ENCODE data around the gene MAPKAPK2.

Gene MAPKAPK2

DNA sequence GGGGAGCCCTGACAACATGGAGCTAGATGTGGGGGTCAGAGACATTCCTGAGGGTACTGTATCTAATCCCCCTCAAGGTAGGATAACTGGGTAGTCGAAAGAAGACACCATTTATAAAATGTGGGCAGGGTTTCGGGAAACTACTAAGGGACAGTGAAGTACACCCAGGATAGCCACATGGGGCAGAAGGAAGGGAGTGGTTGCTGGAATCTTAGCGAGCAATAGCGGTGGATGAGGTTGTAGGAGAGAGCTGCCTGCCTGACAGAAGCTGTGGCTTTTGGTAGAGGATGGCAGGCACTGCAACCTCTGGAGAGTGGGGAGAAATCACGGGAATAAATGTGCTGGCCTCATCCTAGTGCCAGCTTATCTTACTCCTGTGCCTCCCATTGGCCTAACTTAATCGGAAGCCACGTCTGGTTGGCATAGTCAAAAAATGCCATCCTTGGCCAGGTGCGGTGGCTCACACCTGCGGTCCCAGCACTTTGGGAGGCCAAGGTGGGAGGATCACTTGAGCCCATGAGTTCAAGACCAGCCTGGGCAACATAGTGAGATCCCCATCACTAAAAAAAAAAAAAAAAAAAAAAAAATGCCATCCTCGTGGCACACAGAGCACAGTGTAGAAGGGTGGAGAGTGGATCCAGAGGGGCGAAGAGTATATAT is 23.4 kb upstream of the MAPKAPK2 start:
- DNase-seq: no peak

DNA sequence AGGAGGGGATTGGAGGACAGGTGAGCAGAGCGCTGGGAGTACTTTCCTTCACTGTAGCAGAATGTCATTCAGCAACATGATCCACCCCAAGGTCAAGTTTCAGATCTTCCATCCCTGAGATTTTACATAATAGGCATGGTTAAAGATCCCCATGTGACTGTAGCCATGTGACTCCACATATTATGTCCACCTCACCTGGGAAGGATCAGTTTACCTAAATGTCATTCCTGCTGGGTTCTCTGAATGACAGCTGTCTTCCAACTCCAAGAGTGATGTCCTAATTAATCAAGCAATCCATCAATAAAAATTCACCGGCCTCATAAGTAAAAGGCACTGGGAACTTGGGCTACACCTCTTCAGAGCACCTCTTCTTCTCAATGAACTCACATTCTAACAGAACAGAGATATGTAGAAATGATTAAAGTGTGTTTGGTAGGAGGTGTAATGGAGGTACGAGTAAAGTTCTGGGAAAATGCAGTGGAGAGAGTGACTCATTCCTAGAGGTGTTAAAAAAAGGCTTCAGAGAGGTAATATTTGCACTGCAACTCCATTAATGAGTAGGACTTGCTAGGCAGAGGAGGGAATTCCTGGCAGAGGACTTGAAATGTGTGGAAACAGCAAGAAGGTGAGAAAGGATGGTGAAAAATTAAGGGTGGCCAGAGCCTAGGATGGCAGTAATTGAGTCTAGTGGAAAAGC is 22.2 kb upstream of the MAPKAPK2 start:
- DNase-seq: no peak

DNA sequence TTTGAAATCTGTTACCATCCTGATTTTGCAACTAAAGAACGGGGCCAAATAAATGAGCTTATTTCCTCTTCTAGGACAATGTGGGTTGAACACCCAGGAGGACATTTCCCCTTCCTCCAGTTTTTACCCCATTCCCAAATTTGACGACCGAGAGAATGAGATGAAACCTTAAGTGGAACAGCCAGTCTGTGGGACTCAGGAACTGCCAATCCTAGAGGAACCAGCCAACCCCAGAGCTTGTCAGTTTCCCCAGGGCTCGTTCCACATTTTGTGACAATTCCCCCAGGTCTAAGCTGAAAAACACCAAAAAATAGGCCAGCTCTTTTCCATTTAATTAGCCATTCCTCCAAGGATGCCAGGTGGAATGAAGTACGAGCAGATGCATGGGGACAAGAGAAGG is 21.3 kb upstream of the MAPKAPK2 start:
- DNase-seq: no peak

DNA sequence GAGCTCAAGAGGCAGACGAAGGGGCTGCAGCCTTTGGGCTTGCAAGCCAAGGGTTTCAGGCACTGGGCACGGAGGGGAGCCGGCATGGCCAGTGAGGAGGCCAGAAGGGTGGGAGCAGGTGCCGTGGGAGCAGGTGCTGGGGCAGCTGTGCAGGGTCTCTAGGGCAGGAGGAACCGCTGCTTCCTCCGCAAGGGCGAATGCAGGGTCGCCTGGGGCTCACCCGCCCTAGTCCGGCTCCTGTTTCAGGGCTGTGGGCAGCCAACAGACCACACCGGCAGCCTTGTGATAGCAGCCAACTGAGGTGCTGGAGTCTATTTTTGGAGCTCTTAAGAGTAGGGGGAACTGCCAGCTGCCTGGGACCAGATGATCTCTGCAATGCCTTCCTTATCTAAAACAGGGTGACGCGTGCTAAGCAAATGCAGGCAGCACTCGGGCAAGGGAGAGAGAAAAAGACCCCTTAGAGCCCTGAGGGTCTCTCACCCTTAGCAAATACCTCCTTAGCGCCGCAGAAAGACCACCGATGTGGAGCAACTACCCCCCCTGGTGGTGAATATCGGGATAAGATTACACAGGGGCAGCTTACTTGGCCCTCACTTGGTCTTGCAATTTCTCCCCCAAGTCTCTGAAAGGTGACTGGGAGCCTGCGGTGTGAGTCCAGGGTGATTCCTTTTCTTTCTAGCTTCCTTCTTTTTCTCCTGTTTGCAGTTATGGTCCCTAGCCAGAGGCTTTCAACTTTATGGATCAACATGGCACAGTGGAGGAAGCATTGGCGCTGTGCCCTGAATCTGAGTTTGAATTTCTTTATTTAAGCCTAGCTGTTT is 20.7 kb upstream of the MAPKAPK2 start:
- DNase-seq: no peak

DNA sequence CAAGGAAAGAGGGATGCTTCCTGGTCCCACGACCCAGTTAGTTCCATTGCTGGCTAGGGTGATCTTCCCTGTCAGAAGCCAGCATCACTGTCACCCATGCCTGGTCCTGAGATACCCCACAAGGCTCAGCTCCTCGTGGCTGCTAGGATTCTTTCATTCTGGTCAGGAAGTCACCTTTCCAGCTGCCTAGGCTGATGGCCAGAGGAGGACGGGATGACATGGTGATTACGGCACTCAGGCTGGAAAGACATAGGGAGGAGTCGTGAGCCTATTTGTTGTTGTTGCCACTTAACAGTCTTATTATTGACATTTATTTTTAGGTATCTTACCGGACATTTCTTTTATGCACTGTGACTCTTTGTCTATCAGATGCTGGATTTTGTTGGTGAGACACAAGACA is 20.0 kb upstream of the MAPKAPK2 start:
- no peak for DNase-seq

DNA sequence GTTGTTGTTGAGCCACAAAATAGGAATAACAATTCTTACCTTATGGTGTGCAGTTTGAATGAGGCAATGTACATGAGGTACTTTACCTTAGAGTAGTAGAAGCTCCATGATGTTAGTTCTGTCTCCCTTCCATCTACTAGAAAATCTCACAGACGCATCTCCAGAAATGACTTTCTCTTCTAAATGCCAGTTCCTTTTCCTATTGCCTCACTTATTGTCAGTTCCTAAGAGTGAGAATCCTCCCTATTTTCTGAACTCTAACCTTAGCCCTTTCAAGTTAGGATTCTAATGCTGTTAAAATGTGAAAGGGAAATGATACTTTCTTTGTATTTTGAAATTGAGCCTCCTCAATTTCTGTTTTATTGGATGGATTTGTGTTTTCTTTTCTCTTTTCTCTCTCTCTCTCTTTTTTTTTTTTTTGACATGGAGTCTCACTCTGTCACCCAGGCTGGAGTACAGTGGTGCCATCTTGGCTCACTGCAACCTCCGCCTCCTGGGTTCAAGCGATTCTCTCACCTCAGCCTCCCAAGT is 18.6 kb upstream of the MAPKAPK2 start:
- no peak for DNase-seq

DNA sequence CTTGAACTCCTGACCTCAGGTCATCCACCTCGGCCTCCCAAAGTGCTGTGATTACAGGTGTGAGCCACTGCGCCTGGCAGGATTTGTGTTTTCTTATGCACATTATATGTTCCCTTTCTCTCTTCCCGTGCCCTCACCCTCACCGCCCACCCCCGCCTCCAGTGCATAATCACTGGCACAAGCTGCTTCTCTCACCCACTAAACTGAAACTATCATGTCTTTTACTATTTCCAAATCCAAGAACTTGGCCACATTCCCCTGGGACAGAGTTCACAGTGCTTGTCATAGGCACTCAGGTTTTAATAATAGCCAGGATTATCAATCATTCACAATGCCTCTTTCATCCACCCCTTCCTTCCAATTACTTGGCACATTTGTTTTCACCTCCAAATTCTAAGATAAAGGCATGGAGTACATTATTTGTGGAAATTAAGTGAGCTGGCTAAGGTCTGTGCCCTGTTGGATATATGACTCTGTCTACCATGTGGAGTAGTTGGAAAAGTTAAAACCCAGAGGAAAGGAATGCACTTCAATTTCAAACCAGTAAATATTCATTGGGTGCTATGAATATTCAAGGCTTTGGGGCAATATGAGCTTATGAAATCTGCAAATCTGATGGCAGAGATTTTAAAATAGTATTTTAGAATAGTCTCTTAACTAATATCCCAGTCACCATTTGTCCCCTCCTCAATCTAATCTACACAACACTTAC is 17.6 kb upstream of the MAPKAPK2 start:
- no peak for DNase-seq

DNA sequence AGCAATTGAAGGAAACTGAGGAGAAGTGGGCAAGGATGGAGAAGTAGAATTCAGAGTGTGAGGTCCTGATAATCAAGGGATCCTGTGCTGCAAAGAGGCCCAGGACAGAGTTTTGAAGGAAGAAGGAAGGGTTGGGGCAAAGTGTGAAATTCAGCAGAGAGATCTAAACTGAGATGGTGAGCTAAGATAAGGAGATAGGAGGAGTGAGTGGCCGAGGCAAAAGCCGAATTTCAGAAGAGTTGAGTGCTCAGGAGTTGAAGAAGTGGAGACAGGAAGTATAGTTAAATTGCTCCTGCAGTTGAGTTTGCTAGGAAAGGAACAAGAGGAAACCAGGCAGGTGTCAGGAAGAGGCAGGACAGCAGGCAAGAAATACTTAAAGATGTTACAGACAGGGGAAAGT is 16.4 kb upstream of the MAPKAPK2 start:
- DNase-seq: no peak

DNA sequence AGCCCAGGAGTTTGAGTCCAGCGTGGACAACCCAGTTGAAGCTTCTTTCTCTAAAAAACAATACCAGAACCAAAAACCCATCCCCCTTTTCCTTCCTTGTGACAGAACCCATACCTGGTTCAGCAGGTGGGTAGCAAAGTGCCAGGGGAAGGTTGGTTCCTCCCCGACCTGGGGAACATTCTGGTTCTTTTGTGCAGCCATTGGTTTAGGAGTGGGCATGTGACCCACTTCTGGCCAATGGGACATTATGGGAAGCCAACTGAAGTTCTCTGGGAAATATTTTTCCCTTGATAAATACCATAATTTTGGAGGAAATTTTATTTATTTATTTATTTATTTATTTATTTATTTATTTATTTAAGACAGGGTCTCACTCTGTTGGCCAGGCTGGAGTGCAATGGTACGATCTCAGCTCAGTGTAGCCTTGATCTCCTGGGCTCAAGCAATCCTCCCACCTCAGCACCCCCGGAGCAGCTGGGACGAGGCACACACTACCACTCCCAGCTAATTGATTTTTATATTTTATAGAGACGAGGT is 15.8 kb upstream of the MAPKAPK2 start:
- DNase-seq: no peak

DNA sequence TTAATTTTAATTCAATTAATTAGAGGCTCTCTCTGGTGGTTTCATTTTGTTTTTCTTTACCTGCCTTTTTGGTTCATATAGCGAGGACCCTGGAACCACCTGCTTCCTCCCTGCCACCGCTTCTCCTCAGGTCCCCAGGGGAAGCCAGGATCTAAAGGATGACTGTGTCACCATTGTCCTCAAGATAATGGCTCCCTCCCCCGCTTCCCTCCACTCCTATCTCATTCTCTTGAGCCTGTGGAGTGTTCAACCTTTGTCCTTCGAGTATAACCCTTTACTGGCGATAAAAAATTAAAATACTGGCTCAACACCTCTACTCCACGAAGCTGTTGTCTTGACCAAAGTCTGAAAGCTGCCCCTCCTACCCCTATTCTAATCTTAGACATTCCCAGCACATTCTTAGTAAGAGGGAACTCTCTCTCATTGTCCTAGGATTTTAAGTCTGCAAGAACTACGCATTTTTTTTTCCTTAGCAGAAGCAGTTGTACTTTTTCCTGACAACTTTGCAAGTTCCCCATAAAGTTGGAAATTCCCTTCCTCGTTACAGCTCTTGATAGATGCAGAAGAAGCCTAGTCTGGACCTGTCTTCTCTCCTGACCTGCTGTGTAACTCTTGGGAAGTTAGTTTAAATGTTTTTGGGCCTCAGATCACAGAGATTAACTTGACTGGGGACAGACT is 12.6 kb upstream of the MAPKAPK2 start:
- DNase-seq: no peak

DNA sequence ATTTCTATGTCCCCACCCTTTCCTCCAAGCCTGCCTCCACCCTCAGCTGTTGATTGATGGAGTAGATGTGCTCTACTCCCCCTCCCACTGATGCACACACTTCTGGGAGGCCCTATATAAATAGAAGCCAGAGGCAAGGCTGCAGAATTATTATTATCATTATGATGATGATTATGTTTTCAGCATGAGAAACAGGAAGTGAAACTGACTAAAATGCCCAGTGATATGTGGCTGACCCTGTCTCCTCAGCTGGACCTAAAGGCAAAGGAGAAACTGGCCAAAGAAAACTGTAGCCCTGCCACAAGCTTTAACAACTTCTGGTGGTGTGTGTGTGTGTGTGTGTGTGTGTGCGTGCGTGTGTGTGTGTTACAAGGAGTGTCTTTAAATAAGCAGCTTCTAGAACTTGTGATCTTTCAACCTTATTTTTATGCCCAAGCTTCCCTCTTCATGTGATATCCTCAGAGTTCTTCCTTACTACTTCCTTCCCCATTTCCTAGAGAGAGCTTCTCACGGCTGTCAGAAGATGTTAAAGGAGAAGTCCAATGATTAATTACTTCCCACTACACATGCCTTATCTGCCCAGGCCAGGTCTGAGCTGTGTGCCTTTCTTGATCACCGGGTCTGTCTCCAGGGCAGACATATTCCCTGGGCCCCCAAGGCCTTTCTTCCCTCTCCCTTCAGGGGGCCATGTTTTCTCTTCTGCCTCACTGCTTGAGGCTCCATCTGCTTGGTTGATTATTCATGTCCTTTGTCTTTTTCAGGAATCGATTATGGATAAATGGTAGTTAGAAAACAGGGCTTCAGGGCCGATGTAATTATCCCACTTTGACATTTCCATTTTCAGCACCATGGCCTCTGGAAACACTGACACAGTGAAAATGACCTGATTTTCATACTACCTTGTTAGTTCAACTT is 11.6 kb upstream of the MAPKAPK2 start:
- DNase-seq: no peak

DNA sequence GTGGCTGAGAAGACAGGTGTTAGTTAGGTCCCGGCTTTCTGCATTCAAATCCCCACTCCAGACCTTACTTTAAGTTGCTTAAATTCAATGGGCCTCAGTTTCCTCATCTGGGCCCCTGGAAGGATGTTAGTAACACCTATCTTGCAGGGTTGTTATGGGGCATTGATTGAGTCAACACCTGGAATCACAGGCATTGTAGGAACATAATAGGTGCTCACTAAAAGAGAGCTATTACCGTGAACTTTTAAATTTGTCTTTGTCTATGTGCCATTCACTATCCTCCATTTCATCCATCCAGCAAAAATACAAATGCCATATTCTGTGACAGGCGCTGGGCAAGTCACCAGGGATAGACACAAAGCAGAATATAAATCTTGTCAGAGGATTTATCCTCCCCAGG is 10.5 kb upstream of the MAPKAPK2 start:
- DNase-seq: no peak

DNA sequence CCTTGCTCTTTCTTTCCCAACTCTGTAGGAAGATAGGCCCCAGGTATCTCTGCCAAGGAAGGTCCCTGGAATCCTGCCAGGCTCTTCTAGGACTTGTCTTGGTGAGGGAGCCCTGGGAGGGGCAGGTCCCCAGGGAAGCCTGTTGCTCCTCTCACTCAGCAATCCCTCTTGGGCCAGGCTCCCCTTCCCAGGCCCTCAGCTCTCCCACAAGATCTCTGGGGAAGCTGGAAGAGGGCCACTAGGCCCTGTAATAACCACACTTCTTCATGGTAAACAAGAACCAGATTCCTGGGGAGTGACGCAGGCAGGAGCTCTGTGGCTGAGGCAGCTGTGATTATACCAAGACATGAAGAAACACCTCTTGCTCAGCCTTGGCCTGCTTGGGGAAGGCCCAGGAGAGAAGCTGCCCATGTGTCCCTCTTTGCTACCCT is 9.9 kb upstream of the MAPKAPK2 start:
- DNase-seq: no peak

DNA sequence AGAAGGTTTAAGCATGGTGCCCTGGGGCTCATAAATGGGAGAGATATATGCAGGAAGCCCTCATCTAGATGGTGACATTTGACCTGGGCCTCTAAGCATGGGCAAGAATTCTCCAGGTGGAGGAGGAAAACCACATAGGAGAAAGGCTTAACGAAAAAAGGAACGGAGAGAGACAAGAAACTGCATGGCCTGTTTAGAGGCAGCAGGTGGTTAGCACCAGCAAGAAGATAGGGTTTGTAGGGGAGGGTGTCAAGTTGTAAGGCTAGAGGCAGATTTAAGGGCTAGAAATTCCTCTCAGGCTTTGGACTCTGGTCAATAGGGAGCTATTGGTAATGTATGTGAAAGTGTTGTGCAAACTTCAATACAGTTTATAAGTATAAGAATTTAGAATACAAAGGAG is 8.2 kb upstream of the MAPKAPK2 start:
- DNase-seq: no peak

DNA sequence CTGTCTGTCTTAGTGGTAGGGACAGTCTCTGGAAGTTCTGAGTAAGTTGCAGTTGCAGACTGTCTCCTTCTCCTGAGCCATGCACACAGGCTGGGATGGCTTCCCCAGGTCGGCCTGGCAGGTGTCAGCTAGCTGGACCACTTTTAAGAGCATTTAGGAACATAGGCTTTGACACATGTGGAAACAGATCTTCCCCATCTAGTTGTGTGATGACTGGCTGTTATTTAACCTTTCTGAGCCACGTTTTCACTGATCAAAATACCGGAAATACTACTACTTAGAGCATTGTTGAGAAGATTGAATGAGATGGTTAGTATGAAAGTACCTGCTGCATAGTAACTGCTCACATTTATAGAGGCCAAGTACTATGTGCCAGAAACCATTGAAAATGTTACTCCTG is 6.2 kb upstream of the MAPKAPK2 start:
- DNase-seq: no peak

DNA sequence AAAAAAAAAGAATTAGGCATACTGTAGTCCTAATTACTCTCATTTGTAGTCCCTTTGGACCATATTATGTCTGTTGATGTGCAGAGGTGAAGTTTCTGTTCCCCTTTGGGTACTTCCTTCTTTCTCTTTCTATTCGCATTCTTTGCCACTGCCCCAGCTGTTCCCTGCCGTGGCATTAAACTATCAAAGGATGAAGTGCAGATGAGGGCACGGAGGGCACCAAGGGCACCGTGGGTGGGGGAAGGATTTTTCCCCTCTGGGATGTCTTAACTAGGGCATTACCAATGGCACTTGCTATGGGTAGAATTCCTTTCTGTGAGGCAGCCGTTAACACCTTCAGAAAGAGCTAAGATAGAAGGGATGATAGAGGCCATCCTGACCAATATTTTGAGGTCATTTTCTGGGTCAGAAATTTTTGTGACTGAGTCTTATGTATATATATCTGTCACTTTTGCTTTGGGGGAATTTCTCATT is 4.9 kb upstream of the MAPKAPK2 start:
- no peak for DNase-seq

DNA sequence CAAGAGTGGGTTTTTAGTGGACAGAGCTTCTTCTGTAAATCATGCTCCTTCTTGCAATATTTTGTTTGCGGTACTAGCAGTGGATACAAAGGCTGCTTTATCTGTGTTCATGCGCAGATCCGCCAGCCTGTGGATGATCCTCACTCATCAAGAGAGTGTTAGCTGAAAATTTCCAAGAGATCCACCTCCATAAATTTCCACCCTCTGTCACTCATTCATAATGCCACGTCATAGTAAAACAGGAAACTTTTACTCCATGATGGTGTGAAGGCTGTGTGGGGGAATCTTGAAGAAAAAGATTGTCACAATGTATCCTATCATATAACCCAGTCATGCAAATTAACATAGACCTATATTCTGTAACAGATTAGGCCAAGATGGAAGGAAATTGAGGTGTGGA is 4.4 kb upstream of the MAPKAPK2 start:
- DNase-seq: no peak

DNA sequence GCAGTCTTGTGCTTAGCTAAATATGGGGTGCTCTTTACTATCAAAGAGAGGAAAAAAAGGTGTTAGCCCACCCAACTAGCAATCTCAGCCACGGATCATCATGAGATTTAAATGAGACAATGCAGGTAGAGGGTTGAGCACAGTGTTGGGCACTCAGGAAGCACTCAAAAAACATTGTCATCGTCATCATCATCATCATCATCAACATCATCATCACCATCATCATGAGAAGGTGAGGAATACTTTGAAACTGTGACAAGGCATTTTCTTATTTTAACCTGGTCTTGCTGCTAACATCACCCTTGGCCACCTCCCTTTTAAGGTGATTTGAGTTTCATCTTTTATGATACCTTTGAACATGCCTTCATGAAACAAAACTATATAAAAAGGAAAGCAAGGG is 3.3 kb upstream of the MAPKAPK2 start:
- no peak for DNase-seq

DNA sequence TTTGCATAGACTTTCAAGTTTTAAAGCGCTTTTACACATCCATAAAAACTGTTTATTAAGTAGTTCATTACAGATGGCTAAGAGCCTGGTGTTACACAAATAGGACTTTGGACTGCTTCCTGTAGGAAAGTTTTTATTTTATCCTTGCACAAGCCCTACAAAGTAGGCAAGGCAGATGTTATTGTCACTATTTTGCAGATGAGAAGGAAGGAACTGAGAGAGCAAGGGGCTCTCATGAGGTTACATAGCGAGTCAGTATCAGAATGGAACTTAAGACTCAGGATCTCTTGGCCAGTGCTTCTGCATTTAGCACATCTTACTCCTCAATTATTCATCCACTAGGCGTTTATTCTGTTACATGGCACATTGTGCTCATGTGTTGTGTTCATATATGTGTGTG is 2.6 kb upstream of the MAPKAPK2 start:
- DNase-seq: no peak

DNA sequence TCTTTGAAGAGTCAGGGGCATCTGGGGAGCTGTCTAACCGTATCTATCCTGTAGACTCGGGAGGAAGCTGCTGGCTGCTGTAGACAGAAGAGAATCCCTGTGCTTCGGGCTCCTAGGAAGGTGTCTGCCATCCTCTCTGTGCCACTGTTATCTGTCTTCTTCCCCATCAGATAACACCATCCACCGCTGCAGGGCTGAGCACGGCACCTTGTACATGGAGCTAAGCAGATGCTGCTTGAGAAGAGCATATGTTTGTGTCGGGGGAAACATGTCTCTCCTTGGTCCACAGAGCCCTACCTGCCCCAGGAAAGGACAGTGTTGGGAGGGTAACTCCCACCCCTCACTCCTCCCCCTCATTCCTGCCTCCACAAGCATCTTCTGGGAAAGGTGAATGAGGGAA is 1.4 kb upstream of the MAPKAPK2 start:
- DNase-seq: no peak

DNA sequence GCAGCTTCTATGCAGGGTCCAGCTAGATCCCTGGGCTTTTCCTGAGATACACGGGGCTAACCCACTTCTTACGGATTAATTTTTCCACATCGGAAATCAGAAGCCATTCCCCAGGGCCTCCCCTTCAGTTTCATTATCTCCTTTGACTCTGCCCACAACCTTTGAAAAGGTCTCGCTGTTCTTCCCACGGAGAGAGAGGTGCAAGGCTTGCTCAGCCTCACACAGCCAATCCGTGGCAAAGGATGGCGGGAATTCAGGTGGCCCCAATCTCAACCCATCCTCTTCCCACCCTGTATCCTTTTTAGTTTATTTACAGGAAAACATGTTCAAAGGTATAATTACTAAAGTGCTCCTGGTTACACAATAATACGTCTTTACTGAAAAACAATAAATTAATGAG is 702 bp upstream of the MAPKAPK2 start:
- DNase-seq: no peak
